Astrocyte of the spinal cord (primary cell): Measurements from ENCODE around the gene ZFHX2.

Experiments used
- DNase-seq: peaks from one replicate; pipeline ENCODE4 v3.0.0; 2011; ENCODE audit warnings: low read depth, low spot score
- H3K4me3 ChIP-seq: 2 replicates; pipeline ENCODE4 v1.5.1; 2011; ENCODE audit warnings: low read depth, mild to moderate bottlenecking, low read length, moderate library complexity
- CTCF ChIP-seq: IDR thresholded peaks from 2 replicates; pipeline ENCODE4 v1.5.1; 2012; ENCODE audit warnings: low read depth, mild to moderate bottlenecking, low read length, inconsistent platforms
- in situ Hi-C: cut with HindIII; loops from 2 replicates; pipeline ENCODE4 v1.10.0; 2017; ENCODE audit warnings: low sequenced_read_pairs

The ZFHX2 gene

GRCh38 chr14:23577710-23578392 lies 26.3 kb upstream of the ZFHX2 start:
- no peak for TF ChIP-seq CTCF

GRCh38 chr14:23577004-23577681 lies 25.6 kb upstream of the ZFHX2 start:
- in situ Hi-C loops = no loop called here
- DNase-seq = no peak
- no peak for TF ChIP-seq CTCF
- H3K4me3 ChIP-seq = no peak overlapping the region

More at GRCh38 chr14:23577710-23578392, 26.3 kb upstream of the ZFHX2 start:
- no peak overlapping the region for H3K4me3 ChIP-seq
- DNase-seq = no peak
- in situ Hi-C loops = no loop called here

GRCh38 chr14:23573384-23574015 lies 21.9 kb upstream of the ZFHX2 start:
- TF ChIP-seq CTCF = no peak
- no peak for DNase-seq
- in situ Hi-C loops = no loop called here
- no peak overlapping the region for H3K4me3 ChIP-seq

- in situ Hi-C loops = no loop called here
- no peak for TF ChIP-seq CTCF
- no peak for DNase-seq
- H3K4me3 ChIP-seq = no peak overlapping the region
These were observed 21.3 kb upstream of the ZFHX2 start for GRCh38 chr14:23572836-23573235.

- no peak overlapping the region for H3K4me3 ChIP-seq
- in situ Hi-C loops = no loop called here
- DNase-seq = no peak
- TF ChIP-seq CTCF = no peak
These were observed 20.9 kb upstream of the ZFHX2 start for GRCh38 chr14:23572524-23572828.

GRCh38 chr14:23571701-23572523 lies 20.3 kb upstream of the ZFHX2 start:
- DNase-seq = no peak
- no peak overlapping the region for H3K4me3 ChIP-seq
- TF ChIP-seq CTCF = no peak
- in situ Hi-C loops = no loop called here
